HG03095 (cell line): ENCODE results near the gene CCHCR1.
A peak's percentile ranks its signal among the peaks of the same experiment; 100 is the strongest.
"Not testable (repeated sequence)": the region's sequence is repeated elsewhere in the genome, so short reads cannot be mapped to it uniquely, and the experiment has no call there.

ENCODE experiments used
- ATAC-seq: cut with Tn5 transposase; IDR thresholded peaks from one replicate; pipeline ENCODE4 v1.9.1; 2021; ENCODE audit warnings: moderate library complexity; ENCODE audit not compliant: unreplicated experiment

The CCHCR1 gene

DNA sequence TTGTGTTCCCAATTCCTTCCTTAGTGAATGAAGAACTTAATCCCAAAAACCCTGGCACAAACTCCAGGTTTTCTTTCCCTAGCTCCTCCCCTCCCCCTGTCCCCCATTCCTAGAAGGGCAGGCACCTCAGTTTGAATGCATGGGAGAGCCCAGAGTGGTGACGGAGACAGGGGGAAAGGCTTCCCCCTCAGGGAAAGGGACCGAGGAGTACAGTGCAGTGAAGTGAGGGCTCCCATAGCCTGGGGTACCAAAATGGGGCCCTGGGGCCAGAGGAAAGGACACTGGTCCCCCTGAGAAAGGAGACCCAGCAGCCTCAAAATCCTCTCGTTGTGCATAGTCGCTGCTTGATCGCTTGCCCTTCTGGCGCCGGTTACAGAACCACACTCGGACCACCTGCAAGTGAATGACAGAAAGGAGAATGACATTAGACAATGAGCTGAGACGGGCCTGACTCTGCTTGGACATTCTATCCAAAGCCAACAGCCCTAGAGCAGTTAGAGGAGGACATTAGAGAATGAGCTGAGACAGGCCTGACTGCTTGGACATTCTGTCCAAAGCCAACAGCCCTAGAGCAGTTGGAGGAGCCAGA, 7.0 kb upstream of the CCHCR1 start:
- ATAC-seq = not testable (repeated sequence)

DNA sequence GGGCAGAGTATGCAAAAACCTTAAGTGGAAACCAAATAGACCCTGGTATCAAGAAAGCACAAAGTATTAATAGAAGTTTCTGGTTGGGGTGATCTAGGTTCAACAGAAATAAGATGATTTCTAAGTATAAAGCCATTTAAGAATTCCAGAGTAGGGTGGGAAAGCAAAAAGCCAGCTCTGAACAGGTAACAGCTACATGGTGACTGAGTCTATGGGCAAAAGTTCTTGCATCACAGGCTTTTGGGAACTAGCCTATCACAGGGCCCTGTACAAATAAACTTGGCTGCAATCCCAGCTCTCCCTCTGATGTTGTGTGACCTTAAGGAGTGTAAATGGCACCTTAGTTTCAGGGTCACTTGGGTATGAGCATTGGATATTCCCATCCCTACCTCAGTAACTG, 6.3 kb upstream of the CCHCR1 start:
- no peak for ATAC-seq

DNA sequence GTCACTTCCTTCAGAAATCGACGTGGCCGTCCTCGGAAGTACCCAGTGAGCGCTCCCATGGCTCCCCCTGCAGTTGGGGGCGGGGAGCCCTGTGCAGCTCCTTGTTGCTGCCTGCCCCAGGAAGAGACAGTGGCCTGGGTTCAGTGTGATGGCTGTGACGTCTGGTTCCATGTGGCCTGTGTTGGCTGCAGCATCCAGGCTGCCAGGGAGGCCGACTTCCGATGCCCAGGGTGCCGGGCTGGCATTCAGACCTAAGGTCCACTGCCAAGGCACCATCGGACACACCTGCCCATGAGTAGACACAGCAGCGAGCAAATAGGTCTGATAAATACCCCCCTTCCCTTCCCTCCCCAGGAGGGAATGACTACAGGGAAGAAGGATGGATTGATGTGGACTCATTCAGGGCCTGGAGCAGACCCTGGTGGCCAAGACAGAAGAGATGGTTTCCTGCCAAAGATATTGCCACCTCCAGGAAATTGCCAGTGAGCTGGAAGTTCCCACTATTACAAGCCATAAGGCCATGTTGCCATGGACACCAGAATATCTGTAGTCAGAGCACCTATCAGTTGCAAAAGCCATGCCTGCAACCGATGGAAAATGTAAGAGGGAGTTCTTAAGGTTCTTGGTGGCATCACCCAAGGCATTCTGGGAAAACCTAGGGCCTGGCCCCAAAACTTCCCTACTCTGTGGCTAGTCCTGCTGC, 5.0 kb upstream of the CCHCR1 start:
- no peak for ATAC-seq

DNA sequence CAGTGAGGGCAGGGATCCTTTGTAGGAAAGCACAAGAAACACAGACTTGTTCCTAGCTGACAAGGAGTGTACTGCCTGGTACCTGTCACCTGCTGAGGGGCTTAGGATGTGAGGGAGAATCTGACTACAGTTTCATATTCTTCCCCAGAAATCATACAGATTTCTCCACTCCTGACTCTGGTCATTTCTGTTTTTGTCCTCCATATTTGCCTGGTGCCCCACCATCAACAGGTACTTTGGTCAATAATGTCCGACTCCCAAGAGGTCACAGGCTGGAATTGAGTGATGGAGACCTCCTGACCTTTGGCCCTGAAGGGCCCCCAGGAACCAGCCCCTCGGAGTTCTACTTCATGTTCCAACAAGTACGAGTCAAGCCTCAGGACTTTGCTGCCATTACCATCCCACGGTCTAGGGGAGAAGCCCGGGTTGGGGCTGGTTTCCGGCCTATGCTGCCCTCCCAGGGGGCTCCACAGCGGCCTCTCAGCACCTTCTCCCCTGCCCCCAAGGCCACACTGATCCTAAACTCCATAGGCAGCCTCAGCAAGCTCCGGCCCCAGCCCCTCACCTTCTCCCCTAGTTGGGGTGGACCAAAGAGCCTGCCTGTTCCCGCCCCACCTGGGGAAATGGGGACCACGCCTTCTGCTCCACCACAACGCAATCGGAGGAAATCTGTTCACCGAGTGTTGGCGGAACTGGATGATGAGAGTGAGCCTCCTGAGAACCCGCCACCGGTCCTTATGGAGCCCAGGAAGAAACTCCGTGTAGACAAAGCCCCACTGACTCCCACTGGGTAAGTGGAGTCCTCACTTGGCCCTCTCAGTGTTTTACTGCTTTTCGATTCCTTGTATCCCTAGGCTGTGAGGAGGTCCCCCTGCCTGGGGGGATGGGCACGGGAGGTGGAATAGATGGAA, 3.9 kb upstream of the CCHCR1 start:
- no peak for ATAC-seq

DNA sequence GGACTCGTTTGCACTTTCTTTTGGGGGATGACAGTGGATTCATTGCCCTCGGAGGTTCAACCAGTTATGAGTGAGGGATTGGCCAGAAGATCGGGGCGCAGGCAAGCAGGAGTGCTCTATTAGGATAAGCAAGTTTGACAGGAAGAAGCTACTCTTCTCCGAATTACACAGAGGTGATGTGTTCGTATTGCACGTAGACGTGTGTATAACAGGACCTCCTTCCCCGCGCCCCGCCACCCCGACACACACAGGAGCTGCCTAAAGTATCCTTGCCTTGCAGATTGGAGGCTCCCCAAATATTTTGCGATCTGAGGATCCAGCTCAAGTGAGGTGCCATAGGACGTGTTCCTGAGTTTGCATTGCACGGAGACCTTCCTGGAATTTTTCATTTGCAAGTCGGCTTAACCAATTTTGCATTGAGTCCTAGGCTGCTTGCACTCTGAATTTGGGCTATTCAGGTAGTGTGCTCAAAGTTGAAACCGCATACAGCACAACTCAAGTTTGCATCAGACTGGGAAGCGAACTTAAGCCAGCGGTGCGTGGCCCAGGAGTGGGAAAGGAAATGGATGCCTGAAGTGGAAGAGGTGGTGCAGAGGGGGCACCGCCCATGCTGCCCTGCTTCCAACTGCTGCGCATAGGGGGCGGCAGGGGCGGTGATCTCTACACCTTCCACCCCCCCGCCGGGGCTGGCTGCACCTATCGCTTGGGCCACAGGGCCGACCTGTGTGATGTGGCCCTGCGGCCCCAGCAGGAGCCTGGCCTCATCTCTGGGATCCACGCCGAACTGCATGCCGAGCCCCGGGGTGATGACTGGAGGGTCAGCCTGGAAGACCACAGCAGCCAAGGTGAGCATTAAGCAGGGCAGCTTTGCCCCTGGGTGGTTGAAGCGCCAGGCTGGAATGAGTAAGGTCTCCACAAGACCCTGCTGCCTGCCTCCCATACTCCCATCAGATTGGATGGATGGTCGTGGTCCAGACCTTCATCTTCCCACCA, 1.6 kb upstream of the CCHCR1 start:
- no peak for ATAC-seq

DNA sequence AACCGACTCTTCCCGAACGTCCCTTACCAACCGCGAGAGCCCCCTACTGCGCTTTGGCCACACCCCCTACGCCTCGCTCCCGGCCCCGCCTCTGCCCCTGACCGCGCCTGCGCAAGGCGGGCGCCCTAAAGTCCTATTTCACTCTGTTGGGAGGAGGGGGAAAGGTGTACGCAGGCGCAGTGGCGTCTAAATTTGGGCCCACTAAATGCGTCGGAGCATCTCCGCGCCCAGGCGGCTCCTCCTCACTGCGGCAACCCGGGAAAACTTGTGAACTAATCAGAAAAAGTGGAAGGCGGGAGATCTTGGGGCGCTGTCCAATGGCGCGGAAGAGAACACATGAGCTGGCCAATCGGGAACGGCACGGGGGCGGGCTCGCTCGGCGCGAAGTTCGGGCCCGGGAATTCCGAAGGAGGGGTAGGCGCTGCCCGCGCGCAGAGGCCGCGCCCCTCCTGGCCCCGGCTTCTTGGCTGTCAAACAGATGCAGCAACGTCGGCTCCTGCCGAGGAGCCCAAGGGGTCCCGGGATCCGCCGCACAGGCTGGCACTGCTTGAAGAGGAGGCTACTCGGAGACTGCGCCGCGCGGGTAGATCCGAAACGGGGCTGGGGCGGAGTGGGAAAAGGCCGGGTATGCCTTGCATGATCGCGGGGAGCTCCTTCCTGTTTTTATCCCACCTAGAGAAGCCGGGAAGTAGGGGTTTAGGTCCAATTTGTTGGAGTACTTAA, 699 bp upstream of the CCHCR1 start, which contains the start of gene TCF19:
Gene TCF19, plus strand, starts transcription at position 450 of the 723 bp plus-strand sequence. CDS start 881 bp downstream, outside the sequence.
- ATAC-seq = peak; percentile 72

DNA sequence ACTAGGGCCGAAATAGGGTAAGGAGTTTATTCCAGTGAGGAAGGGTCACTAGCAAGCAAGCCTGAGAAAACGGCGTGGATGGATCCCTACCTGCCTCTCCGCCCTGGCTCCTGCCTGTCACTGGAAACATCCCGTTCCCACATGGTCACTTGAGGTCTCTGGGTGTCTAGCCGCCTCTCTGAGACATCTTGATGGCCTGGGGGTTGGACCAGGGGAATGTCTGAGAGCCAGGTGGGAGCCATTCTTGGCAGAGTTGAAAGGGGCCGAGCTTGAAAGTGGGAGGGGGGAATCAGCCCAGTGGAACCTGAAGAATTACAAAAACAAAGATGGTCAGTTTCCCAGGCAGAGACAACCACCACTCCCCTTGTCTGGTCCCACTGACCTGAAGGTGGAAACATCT, 961 bp downstream of the CCHCR1 start:
- ATAC-seq = no peak

DNA sequence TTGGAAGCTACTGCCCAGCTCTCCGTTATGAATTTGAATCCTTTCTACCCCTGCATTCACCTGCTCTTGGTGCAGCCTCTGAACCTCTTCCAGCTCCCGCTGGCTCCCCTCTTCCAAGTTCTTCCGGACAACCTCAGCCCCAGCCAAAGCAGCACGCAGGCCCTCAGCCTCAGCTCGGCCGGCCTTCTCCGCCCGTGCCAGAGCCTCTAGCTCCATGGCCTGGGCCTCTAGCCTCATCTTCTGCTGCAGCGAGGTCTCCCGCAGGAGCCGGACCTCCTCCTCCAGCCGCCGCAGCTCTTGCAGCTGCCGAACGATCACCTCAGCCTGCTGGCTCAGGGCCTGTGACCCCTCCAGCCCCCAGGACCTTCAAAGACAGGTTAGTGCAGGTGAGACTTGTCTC, 3.2 kb downstream of the CCHCR1 start:
- no peak for ATAC-seq

DNA sequence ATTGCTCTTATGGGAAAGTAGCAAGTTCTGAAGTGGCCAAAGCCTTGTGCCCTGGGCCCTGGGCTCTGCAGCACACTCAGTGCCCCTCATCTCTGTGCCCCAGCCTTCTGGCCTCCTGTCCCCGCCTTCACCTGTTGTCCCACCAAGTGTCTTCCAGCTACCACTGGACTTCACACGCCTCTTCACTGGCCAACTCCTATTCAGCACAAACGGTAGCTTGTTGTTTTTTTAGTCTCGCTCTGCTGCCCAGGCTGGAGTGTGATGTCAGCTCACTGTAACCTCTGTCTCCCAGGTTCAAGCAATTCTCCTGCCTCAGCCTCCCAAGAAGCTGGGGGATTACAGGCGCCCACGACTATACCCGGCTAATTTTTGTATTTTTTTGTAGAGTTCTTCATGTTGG, 4.8 kb downstream of the CCHCR1 start:
- no peak for ATAC-seq

DNA sequence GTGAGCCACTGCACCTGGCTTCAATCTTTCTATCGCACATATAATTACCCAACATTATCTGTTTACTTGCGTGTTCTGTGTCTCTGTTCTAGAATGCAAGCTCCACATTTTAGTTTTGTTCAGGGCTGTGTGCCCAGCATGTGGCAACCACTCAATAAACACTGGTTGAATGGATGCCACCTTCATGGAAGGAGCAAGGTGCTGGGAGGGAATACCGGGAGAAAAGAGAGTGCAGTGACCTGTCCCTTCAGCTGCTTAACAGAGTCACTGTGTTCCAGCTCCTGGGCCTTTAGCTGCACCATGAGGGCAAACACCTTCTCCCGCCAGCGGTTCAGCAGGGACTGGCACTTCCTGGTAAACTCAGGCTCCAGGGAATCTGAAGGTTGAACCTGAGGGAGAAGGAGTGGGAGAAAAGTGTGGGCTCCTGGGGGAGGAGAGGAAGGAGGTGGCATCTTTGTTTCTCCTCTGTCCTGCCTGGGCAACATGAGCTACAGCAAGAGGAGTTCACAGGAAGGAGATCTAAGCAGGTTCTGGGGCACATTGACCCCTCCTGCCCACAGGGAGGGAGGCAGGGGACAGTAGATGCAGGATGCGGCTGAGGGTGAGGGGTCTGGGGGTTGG, 7.7 kb downstream of the CCHCR1 start:
- ATAC-seq = no peak

DNA sequence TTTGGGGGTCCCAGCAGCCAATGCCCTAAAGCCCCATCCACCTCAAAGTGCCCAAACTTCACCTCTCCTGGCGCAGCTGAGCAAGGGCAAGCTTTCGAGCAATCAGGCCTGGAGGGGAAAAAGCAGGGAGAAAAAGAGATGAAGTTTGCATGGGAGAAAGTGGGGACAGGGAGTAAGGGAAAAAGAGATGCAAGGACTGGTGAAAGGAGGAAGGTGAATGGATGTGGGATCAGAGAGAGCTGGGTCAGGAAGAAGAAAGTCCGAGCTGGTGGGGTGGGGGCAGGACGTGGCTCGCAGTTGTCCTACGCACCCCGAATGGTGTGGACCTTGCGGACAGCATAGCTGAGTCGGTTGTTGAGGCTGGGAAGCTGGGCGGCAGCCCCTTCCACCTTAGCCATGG, 12.2 kb downstream of the CCHCR1 start:
- ATAC-seq = no peak

DNA sequence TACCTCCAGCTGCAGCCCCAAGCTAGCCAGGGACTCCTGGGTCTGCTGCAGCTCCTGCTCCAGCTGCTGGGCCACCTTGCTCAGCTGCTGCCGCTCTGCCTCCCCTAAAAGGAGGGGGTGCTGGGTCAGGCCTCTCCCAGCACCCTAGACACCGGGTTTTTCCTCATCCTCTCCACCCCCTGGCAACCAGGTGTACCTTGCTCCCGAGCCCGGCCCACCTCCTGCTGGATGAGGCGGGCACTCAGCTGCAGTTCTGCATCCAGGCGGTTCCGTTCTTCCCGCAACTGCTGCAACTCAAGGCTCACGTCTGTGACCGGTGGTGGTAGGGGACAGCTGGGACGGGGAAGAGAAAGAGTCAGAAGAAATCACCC, 12.6 kb downstream of the CCHCR1 start:
- no peak for ATAC-seq

DNA sequence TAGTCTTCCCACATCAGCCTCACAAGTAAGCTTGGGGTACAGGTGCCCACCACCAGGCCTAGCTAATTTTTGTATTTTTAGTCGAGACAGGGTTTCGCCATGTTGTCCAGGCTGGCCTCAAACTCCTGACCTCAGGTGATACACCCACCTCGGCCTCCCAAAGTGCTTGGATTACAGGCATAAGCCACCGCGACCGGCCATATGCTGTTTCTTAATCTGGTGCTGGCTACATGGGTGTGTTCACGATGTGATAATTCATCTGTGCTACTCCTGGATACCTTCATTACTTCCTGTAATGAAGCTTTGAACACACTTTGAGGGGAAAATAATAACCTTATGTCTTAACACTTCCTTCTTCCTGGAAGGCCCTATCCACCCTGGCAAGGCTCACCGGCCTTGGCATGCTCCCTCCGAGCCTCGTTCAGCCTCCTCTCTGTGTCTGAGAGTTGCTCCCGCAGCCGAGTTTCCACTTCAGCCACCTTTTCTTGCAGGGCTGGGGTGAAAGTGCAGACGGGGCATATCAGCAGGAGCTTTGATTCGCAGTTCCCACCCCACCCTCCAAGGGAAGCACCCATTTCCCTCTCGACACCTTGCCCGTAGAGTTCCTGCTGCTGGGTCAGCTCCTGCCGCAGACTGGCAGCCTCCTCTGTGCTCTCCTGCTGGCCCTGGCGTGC, 13.2 kb downstream of the CCHCR1 start:
- no peak for ATAC-seq

DNA sequence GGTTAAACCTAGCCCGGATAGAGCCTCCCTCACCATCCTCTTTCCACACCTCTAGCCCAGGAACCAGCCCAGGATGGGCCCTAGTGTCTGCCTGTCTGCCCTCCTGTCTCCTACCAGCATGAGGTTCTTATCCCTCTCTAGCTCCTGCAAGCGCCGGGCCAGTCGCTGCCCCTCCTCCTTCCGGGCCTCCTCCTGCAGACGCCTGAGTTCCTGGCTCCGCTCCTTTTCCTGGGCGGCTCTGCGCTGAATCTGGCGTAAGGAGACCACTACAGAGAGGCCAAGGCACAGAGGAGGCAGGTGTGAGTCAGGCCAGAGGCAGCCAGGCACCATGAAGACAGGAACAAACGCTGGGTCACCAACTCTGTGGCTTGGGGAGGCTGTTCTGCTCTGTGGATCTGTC, 14.5 kb downstream of the CCHCR1 start:
- ATAC-seq = no peak

DNA sequence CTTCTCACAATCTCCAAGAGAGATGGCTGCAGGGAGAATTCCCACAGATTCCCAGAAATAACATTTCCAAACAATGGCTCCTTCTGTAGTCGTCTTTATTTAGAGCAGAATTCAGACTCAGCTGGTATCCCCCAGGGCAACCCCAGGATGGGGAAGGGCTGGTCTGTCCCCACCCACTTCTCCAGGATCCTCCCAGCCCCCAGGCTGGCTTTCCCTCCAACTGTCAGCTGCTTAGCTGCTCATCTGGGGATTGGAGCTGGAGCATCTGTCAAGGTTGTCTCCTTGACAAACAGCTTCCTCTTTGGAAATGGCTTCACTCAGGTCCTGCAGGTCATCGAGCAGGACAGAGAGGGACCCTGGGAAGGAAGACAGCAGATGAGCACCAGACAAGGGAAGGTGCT, 15.2 kb downstream of the CCHCR1 start:
- ATAC-seq = no peak

DNA sequence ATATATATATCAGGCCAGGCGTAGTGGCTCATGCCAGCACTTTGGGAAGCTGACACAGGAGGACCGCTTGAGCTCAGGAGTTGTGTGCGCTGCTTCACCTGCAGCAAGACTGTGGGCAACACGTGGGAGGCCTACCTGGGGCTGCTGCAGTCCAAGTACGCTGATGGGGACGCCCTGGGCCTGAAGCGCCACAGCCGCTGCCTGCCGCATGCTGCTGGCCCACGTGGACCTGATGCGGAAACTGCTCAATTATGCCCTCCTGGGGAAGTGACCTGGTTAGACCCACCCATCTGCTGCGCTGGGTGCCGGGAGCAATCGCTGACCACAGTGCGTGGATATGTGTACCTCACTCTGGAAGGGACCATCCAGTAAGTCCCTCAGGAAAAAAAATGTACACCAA, 17.0 kb downstream of the CCHCR1 start:
- no peak for ATAC-seq

DNA sequence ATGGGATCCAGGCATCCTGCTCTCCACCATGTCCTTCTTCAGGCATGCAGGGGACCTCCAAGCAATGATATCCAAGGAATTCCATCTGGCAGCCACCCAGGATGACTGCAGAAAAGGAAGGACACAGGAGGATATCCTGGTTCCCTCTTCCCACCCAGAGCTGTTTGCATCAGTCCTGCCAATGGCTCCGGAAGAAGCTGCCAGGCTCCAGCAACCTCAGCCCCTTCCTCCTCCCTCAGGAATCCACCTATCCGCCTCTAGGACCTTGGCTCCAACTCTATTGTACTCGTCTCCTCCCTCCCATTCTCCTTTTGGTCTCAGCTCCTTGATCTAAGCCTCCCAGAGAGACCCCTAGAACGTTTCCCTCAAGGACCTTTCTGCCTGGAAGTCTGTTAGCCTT, 18.0 kb downstream of the CCHCR1 start:
- no peak for ATAC-seq

DNA sequence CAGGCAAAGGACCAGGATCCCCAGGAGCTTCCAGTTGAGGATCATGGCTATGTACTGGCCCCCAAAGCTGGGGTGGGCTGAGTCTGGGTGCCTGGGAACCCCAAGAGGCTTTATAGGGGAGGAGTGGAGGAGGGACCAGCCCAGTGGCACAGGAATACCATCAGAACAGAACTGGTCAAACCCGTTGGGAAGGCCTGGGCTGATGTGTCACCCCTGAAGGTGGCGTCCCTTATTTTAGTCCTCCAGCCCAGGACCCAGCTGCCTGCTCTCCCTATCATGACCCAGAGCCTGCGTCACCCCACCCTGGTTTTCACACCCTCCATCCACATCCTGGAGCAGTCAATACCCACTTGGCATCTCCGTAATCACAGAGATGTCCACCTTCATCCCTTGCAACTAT, 18.6 kb downstream of the CCHCR1 start, which contains the start of gene PSORS1C2:
Gene PSORS1C2, minus strand, starts transcription at position 85 of the 400 bp plus-strand sequence. Its CDS starts 40 bp downstream, at position 45.
- no peak for ATAC-seq

DNA sequence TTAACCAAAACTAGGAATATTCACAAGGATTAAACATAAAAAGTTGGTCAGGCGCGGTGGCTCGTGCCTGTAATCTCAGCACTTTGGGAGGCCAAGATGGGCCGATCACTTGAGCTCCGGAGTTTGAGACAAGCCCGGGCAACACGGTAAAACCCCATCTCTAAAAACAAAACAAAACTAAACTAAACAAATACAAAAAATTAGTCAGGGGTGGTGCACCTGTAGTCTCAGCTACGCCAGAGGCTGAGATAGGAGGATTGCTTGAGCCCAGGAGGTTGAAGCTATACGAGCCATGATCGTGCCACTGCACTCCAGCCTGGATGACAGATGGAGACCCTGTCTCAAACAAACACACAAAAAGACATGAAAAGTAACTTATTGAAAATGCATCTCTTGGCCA, 21.9 kb downstream of the CCHCR1 start:
- ATAC-seq = no peak
